ENCODE results near the gene HDAC5.
"Not testable (repeated sequence)": the region's sequence is repeated elsewhere in the genome, so short reads cannot be mapped to it uniquely, and the experiment has no call there.

HDAC5 gene

GRCh38 chr17:44123356-44124117 lies at the start of gene HDAC5:
Gene HDAC5, minus strand, starts transcription at chr17:44123641. Its CDS starts 6,126 bp downstream, at chr17:44117515.
- DNase-seq: peak; percentile 90

DNA sequence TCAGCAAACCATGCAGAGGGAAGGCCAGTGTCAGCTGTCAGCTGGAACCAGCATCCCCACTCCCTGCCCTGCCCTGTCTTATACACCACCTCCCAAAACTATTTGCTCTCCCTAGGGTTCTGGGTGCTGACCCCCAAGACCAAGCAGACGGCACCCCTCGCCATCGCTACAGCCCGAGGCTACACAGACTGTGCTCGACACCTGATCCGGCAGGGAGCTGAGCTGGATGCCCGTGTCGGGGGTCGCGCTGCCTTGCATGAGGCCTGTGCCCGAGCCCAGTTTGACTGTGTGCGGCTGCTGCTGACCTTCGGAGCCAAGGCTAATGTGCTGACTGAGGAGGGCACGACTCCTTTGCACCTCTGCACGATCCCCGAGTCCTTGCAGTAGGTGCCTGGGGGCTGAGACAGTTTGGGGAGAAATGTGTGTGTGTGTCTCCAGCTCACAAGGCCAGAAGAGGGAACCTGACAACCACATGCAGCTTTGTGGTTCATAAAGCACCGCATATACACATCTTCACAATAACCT lies 48.6 kb upstream of the HDAC5 start:
- DNase-seq: no peak

- DNase-seq: peak; percentile 60
Observed at GRCh38 chr17:44170499-44171201, 47.2 kb upstream of the HDAC5 start, which contains the start of gene ASB16. Gene ASB16, plus strand, starts transcription at chr17:44170704. Its CDS starts 86 bp downstream, at chr17:44170790.

DNA sequence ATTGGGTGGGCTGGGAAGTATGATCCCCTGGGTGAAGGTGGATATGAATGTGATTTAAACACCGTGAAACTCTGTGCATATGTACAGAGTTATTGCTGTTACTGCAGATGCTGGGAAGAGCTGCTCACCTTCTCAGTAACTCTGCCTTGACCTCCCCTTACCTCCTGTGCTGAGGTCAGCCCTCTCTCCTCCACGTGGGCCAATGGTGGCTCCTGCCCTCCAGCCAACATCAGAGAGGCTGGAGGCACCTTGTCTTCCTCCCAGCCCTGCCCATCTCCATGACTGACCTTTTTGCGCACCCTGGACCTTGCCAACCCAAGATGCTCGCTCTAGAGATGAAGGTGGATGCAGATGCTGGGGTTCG lies 46.7 kb upstream of the HDAC5 start:
- DNase-seq: no peak

- DNase-seq: peak; percentile 79
Observed at GRCh38 chr17:44167181-44167861, 43.9 kb upstream of the HDAC5 start.

GRCh38 chr17:44164476-44164875 lies 41.0 kb upstream of the HDAC5 start:
- DNase-seq: no peak

- no peak for DNase-seq
Observed at GRCh38 chr17:44159519-44160210, 36.2 kb upstream of the HDAC5 start.

DNA sequence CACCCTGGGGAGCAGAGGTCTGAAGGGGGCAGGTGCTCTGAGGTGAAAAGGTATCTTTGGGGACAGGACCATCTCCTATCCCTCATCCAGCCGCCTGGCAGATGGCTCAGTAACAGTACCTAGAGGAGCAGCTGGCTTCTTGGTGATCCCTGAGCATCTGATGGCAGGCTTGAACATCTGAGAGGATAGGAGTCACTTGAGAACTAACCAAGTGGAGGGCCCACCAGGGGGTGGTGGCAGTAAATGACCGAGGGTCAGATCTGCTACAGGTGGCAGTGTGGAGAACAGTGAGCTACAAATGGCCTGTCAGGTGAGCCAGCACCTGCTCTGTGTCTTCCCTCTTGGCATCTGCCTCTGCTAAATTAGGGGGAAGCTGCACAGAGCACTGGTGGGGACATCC lies 32.0 kb upstream of the HDAC5 start:
- DNase-seq: no peak

DNA sequence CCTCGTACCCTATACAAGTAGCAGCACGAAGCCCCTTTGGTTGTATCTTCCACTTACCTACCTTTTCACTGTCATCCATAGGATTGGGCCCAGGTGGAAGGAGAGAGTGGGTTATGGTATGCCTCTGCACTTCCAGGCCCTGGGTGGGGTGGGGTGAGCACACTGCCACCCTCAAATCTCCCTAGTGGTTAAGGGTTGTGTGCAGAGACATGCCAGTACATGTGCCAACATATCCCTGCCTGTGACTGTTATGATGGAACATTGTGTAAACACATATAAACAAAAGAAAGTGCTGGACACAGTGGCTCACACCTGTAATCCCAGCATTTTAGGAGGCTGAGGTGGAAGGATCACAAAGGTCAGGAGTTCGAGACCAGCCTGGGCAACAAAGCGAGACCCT lies 29.4 kb upstream of the HDAC5 start:
- DNase-seq: no peak

GRCh38 chr17:44149750-44150329 lies 26.4 kb upstream of the HDAC5 start:
- DNase-seq: no peak

GRCh38 chr17:44149066-44149465 lies 25.6 kb upstream of the HDAC5 start:
- not testable (repeated sequence) for DNase-seq

DNA sequence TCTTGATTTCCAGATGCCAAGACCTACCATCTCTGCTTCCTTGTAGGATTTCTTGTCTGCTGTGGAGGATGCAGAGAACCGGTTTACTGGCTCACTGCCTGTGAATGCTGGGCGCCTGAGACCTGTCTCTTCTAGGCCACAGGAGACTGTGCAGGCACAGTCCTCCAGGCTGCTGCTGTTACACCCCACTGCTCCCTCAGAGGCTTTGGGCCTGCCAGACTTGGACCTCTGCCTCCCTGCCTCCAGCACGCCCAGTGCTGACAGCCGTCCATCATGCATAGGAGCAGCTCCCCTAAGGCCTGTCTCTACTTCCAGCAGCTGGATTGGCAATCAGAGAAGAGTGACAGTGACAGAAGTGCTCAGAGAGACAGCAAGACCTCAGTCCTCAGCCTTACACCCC lies 24.4 kb upstream of the HDAC5 start:
- no peak for DNase-seq

DNA sequence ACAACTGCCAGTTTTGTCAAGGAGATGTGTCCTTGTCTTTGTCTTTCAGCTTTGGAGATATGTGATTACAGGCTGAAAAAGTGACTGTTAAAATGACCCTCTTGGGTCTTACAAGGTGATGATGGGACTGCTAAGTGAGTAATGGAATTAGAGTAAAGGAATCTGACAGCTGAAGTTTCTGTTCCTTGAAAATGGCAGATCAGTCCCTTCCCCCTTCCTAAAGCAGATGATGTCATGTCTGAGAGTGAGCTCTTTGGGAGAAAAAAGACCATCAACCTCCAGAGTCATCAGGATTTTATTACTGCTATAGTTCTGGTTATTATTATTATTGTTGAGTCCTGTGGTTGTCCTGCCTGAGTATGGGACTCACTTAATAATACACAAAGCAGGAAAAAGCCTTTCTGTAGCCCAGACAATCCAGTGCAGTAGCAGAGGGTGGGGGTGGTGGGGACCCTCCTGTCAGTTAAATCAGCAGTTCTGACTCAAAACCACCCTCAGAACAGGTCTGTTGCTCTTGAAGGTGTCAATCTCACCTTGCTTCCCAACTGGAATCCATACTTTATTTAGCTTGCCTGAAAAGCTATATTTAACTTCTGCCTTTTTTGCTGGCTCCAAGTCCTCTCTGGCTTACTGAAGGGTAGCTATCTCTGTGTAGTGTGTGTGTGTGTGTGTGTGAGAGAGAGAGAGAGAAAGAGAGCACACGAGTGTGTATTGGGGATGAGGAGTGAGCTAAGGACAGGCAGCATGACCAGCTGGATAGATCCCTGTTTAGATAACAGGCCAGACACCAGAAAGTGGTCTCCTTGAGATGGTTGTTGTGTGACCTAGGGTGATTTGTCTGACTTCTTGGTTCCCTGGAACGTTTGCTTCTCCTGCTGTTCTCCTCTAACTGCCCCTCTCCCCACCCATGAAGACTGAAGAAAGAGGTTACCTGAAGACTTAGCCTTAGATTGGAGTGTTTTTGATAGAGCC lies 23.2 kb upstream of the HDAC5 start:
- no peak for DNase-seq

- DNase-seq: no peak
Observed at GRCh38 chr17:44144966-44145739, 21.7 kb upstream of the HDAC5 start.

DNA sequence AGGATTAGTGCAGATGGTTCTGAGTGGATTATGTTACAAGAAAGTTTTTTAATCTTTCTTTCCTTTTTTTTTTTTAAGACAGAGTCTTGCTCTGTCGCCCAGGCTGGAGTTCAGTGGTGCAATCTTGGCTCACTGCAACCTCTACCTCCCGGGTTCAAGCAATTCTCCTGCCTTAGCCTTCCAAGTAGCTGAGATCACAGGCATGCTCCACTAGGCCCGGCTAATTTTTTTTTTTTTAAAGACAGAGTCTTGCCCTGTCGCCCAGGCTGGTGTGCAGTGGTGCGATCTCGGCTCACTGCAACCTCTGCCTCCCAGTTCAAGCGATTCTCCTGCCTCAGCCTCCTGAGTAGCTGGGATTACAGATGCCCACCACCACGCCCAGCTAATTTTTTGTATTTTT lies 20.5 kb upstream of the HDAC5 start:
- DNase-seq: not testable (repeated sequence)

- peak; percentile 12 for DNase-seq
Observed at GRCh38 chr17:44137891-44138709, 14.7 kb upstream of the HDAC5 start.

- no peak for DNase-seq
Observed at GRCh38 chr17:44134752-44135568, 11.5 kb upstream of the HDAC5 start.

- DNase-seq: no peak
Observed at GRCh38 chr17:44133918-44134476, 10.6 kb upstream of the HDAC5 start.

All from NCI-H1092 treated with DMSO at 0.1 percent for 48 hours (cell line).